ENCODE results near the gene SEC61A2. TPM values are rescaled to one million over a fixed set of nuclear protein-coding genes. Genes with fewer than 3 reads are reported as not detected.

SEC61A2 gene
- total and polyA plus RNA-seq, 10 of the 15 experiments (the other 5 are each of a cell fraction or from before 2014, with no cell fraction given): 3.0 to 36.2 (median 8.6) TPM

DNA sequence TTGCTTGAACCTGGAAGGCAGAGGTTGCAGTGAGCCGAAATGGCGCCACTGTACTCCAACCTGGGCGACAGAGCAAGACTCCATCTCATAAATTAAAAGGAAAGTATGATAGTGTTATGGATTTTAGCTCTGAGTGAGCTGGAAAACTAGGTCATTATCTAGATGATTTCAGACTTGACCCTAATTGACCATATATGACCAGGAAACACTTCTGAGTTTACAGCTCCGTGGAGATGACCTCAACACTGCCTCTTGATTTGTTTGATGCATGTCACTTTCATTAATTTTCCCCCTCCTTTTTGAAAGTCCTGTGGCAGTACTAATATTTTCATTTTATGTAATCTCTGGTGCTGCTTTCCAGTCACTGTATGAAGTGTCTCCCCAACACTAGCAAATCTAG, 7.8 kb upstream of the SEC61A2 start (continued):
- TF ChIP-seq PAX8 (IDR thresholded peaks at IDR 0.05): no peak
- 0 out of 2 replicates have a peak, but pooled peaks have one; percentile 6 for TF ChIP-seq GATAD2B (conservative IDR thresholded peaks at IDR 0.05; ENCODE audit: low read depth)
- peak; percentile 34 for TF ChIP-seq SP1 (IDR thresholded peaks at IDR 0.05; ENCODE audit: low read depth, low read length)
- TF ChIP-seq FOXM1 (IDR thresholded peaks at IDR 0.05; ENCODE audit: low read depth, low read length): peak; percentile 32; the same call in 1 of the 2 replicates
- no peak for TF ChIP-seq BHLHE40 (IDR thresholded peaks at IDR 0.05; ENCODE audit: borderline replicate concordance in 1 of 2, low read depth in 2 of 2, low read length in 1 of 2)
- TF ChIP-seq, protein P1, sequence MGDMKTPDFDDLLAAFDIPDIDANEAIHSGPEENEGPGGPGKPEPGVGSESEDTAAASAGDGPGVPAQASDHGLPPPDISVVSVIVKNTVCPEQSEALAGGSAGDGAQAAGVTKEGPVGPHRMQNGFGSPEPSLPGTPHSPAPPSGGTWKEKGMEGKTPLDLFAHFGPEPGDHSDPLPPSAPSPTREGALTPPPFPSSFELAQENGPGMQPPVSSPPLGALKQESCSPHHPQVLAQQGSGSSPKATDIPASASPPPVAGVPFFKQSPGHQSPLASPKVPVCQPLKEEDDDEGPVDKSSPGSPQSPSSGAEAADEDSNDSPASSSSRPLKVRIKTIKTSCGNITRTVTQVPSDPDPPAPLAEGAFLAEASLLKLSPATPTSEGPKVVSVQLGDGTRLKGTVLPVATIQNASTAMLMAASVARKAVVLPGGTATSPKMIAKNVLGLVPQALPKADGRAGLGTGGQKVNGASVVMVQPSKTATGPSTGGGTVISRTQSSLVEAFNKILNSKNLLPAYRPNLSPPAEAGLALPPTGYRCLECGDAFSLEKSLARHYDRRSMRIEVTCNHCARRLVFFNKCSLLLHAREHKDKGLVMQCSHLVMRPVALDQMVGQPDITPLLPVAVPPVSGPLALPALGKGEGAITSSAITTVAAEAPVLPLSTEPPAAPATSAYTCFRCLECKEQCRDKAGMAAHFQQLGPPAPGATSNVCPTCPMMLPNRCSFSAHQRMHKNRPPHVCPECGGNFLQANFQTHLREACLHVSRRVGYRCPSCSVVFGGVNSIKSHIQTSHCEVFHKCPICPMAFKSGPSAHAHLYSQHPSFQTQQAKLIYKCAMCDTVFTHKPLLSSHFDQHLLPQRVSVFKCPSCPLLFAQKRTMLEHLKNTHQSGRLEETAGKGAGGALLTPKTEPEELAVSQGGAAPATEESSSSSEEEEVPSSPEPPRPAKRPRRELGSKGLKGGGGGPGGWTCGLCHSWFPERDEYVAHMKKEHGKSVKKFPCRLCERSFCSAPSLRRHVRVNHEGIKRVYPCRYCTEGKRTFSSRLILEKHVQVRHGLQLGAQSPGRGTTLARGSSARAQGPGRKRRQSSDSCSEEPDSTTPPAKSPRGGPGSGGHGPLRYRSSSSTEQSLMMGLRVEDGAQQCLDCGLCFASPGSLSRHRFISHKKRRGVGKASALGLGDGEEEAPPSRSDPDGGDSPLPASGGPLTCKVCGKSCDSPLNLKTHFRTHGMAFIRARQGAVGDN (IDR thresholded peaks at IDR 0.05): peak; percentile 90
- peak; percentile 53 for TF ChIP-seq PBX3 (IDR thresholded peaks at IDR 0.05; ENCODE audit: insufficient replicate concordance, low read depth, low read length)
- TF ChIP-seq YY1 (IDR thresholded peaks at IDR 0.05; ENCODE audit: low read depth, low read length): peak; percentile 45; the same call in 1 of the 2 replicates
- peak; percentile 53; the same call in 1 of the 3 replicates for TF ChIP-seq POU2F2 (IDR thresholded peaks at IDR 0.05; ENCODE audit: borderline replicate concordance, low read depth, low read length)
- TF ChIP-seq, protein P2, sequence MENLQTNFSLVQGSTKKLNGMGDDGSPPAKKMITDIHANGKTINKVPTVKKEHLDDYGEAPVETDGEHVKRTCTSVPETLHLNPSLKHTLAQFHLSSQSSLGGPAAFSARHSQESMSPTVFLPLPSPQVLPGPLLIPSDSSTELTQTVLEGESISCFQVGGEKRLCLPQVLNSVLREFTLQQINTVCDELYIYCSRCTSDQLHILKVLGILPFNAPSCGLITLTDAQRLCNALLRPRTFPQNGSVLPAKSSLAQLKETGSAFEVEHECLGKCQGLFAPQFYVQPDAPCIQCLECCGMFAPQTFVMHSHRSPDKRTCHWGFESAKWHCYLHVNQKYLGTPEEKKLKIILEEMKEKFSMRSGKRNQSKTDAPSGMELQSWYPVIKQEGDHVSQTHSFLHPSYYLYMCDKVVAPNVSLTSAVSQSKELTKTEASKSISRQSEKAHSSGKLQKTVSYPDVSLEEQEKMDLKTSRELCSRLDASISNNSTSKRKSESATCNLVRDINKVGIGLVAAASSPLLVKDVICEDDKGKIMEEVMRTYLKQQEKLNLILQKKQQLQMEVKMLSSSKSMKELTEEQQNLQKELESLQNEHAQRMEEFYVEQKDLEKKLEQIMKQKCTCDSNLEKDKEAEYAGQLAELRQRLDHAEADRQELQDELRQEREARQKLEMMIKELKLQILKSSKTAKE (IDR thresholded peaks at IDR 0.05; ENCODE audit: low read depth, poor library complexity, severe bottlenecking): peak; percentile 12
- TF ChIP-seq JUNB (IDR thresholded peaks at IDR 0.05): peak; percentile 64
- peak; percentile 67; the same call in 1 of the 2 replicates for TF ChIP-seq NFIC (IDR thresholded peaks at IDR 0.05; ENCODE audit: low read depth, low read length)
- no peak for TF ChIP-seq MLLT1 (IDR thresholded peaks at IDR 0.05)
- TF ChIP-seq NR2C1 (IDR thresholded peaks at IDR 0.05): peak; percentile 85
- peak; percentile 54; the same call in 1 of the 2 replicates for TF ChIP-seq ZBTB33 (IDR thresholded peaks at IDR 0.05)
